ENCODE results near the gene LNPEP.
A peak's percentile ranks its signal among the peaks of the same experiment; 100 is the strongest.

Gene LNPEP

DNA sequence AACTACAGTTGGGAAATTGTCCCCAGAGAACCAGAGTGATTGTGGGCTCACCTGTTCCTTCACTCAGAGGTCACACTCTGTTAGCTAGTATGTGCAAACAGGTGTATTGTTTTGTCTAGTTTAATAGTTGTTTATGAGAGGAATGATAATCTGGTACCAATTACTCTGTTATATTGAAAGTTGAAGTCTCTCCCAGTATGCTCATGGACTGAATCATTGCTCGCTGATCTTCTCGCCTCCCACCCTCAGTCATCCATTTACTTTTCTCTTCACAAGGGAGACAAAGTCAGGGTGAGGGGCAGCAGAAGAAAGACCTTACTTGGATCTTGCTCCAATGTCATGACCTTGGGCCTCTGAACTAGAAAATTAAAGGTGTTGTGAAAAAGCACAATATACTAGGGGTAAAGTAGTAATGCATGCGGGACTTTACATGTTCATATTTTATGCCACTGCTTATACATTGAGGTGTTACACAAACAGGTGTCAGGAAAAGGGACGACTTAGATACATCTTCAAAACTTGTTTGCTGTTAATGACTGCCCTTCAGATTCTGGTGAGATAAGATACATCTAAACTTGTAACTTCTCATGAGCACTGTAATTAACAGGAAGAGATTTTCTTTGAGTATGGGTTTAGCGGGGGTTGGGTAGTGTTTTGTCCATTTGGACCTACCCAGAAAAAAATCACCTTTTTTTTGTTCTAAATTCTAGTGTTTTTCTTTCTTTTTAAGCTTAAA lies 36.9 kb downstream of the LNPEP start:
- TF ChIP-seq, protein P1, sequence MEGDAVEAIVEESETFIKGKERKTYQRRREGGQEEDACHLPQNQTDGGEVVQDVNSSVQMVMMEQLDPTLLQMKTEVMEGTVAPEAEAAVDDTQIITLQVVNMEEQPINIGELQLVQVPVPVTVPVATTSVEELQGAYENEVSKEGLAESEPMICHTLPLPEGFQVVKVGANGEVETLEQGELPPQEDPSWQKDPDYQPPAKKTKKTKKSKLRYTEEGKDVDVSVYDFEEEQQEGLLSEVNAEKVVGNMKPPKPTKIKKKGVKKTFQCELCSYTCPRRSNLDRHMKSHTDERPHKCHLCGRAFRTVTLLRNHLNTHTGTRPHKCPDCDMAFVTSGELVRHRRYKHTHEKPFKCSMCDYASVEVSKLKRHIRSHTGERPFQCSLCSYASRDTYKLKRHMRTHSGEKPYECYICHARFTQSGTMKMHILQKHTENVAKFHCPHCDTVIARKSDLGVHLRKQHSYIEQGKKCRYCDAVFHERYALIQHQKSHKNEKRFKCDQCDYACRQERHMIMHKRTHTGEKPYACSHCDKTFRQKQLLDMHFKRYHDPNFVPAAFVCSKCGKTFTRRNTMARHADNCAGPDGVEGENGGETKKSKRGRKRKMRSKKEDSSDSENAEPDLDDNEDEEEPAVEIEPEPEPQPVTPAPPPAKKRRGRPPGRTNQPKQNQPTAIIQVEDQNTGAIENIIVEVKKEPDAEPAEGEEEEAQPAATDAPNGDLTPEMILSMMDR (IDR thresholded peaks at IDR 0.05; ENCODE audit: low read depth, low read length, missing control alignments) = no peak
- no peak overlapping the region for H3K27ac ChIP-seq
- no peaks in the 10 kb centered on the region for H3K36me3 ChIP-seq (replicated peaks)
- H3K27me3 ChIP-seq (replicated peaks) = no peaks in the 10 kb centered on the region
- in situ Hi-C loops (cut with HindIII; ENCODE audit: low pct_ligation_motif_present, low sequenced_read_pairs) = no loop called here
- DNase-seq = no peak
- no peak overlapping the region for H3K4me3 ChIP-seq (ENCODE audit: low read depth, low read length)

GRCh38 chr5:96973532-96974401 lies 37.9 kb downstream of the LNPEP start:
- Histone ChIP-seq H3K4me3 (ENCODE audit: low read depth, low read length) (no peak overlapping the region), H3K36me3 (replicated peaks) (no peaks in the 10 kb centered on the region), H3K27ac (no peak overlapping the region), H3K27me3 (replicated peaks) (no peaks in the 10 kb centered on the region)
- TF ChIP-seq, protein P1 (IDR thresholded peaks at IDR 0.05; ENCODE audit: low read depth, low read length, missing control alignments) = no peak
- in situ Hi-C loops (cut with HindIII; ENCODE audit: low pct_ligation_motif_present, low sequenced_read_pairs) = no loop called here
- no peak for DNase-seq

DNA sequence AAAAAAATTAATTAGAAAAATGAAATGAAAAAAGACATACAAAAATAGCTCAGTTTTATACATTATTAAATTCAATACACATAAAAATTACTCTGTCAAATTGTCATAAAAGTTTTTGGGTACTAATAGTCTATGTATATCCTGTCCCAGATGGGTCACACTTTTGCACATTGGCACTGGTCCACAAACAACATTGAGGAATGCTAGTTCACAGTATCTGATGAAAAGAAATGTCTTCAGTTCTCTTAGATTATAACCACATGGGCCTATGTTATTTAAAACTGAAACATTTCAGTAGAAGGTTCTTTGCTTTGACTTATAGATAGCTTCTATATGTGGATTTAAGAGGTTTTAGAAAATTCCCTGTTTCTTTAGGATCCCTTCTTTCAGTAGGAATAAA lies 39.8 kb downstream of the LNPEP start:
- Histone ChIP-seq H3K27ac (no peak overlapping the region), H3K27me3 (replicated peaks) (no peaks in the 10 kb centered on the region), H3K4me3 (ENCODE audit: low read depth, low read length) (no peak overlapping the region), H3K36me3 (replicated peaks) (peaks cover 9% of the 10 kb centered on the region)
- in situ Hi-C loops (cut with HindIII; ENCODE audit: low pct_ligation_motif_present, low sequenced_read_pairs) = no loop called here
- TF ChIP-seq, protein P1 (IDR thresholded peaks at IDR 0.05; ENCODE audit: low read depth, low read length, missing control alignments) = no peak
- DNase-seq = no peak

DNA sequence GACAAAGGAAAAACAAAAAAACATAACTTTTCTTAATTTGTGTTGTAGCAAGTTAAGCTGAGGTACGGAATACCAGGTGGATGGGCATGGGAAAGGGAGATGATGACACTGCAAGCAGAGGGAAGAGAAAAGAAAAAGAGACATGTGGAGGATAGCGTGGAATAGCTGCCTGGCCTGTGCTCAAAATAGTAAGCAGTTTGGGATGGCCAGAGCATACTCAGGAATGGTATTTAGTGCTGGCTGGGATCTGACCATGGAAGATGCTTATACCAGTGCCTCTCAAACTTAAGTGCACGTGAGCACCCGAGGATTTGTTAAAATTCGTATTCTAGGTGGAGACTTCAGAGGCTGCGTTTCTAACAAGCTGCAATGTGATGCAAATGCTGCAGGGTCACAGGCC lies 41.3 kb downstream of the LNPEP start:
- in situ Hi-C loops (cut with HindIII; ENCODE audit: low pct_ligation_motif_present, low sequenced_read_pairs) = no loop called here
- no peak for DNase-seq

GRCh38 chr5:96978812-96979449 lies 43.1 kb downstream of the LNPEP start:
- in situ Hi-C loops (cut with HindIII; ENCODE audit: low pct_ligation_motif_present, low sequenced_read_pairs) = no loop called here
- Histone ChIP-seq H3K27me3 (replicated peaks) (no peaks in the 10 kb centered on the region), H3K27ac (no peak overlapping the region), H3K4me3 (ENCODE audit: low read depth, low read length) (no peak overlapping the region), H3K36me3 (replicated peaks) (peaks cover 9% of the 10 kb centered on the region)
- DNase-seq = peak; percentile 18
- TF ChIP-seq, protein P1 (IDR thresholded peaks at IDR 0.05; ENCODE audit: low read depth, low read length, missing control alignments) = no peak

More for the DNA sequence above, 41.3 kb downstream of the LNPEP start:
- TF ChIP-seq, protein P1 (IDR thresholded peaks at IDR 0.05; ENCODE audit: low read depth, low read length, missing control alignments) = no peak
- Histone ChIP-seq H3K27me3 (replicated peaks) (no peaks in the 10 kb centered on the region), H3K27ac (no peak overlapping the region), H3K36me3 (replicated peaks) (peaks cover 9% of the 10 kb centered on the region), H3K4me3 (ENCODE audit: low read depth, low read length) (no peak overlapping the region)
